Left renal cortex interstitium (tissue), 4 donors: ENCODE data around the gene ZNF335. TPM values are rescaled to one million over a fixed set of nuclear protein-coding genes. Genes with fewer than 3 reads are reported as not detected.

Source experiments
- DNase-seq, 4 donors: peaks; one replicate each; pipeline ENCODE4 v3.0.0-alpha.2; 2013; ENCODE audit warnings: low read depth in 4 of 4, low spot score in 2 of 4, missing footprints in 1 of 4
- polyA plus RNA-seq, 4 donors: library from polyadenylated mRNA; unstranded; fragments of 120-200 nt; gene quantifications; one replicate each; pipeline ENCODE4 v1.2.1, GENCODE V29; 2013; ENCODE audit not compliant: insufficient read length in 4 of 4

The ZNF335 gene
- polyA plus RNA-seq, 4 donors = 10.7 to 21.1 (median 14.2) TPM

DNA sequence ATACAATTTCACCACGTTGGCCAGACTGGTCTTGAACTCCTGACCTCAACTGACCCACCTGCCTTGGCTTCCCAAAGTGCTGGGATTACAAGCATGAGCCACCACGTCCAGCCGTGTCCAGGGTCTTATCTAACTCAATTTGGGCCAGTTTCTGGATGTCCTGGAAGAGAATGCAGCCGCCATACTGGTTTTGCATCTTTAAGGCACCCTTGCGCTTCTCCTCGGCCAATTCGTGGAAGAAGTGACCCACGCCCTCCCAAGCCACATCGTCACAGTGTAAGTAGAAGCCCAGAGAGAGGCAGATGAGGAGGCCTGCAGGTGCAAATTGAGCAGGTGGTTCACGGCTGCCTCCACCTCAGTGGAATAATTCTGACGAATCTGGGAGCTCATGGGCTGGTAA, 3.7 kb upstream of the ZNF335 start:
- DNase-seq = no peak

DNA sequence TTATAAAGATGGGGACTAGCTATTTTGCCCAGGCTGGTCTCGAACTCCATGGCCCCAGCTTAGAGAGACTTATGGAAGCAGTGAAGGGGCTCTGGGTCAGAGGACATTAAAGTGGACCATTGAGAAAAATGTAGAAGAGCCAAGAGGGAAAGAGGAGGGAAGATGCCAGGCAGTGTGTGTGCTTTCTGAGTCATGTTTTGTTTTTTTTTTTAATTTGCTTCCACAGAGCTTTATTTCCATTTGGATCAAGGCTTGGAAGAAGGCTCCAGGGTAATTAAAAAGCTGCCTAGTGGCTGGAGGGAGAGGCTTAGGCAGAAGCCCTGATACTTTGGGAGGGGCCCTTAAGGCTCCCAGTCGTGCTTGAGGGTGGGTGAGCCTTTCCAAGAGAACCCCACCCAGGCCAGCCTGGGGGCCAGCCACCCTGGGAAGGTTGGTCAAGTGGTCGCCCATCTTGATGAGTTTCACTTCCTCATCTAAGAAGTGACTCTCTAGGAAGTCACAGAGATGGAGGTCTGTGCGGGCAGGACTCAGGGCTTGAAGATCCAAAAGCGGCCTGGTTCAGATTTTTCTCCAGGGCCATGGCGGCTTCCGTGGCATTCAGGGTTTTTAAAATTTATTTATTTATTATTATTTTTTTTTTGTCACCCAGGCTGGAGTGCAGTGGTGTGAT, 3.0 kb upstream of the ZNF335 start:
- DNase-seq = no peak

DNA sequence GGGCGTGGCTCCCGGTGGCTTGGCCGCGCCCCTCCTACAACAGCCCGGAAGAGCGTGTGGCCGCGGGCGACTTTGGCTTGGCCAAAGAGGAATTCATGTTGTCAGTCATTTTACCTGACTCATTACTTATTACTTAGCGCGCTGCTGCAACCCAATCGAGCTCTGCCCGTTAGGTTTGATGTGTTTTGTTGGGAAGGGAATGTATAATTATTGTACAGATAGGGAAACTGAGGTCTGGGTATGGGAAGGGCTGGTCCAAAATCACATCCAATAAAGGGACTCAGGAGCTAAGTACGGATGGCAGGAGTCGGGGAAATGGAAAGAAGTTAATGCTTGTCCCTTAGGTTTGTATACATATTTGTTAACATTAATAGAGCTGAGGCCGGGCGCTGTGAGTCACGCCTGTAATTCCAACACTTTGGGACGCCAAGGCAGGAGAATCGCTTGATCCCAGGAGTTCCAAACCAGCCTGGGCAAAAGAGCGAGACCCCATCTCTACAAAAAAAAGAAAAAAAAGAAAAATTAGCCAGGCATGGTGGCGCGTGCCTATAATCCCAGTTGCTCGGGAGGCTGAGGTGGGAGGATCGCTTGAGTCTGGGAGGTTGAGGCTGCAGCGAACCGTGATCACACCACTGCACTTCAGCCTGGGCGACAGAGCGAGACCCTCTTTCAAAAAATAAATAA, 639 bp upstream of the ZNF335 start:
- DNase-seq = no peak

DNA sequence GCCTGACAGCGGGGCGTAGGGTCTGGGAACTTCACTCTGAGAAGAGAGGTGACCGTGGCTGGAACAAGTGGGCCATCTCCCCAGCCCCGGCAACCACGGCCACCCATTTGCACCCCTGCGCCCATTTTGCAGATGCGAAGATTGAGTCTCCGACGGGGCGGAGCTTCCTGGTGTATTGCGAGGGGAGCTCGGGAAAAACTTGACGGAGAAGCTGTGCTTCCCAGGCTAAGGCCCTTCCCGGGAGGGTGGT, 653 bp downstream of the ZNF335 start:
- no peak for DNase-seq

DNA sequence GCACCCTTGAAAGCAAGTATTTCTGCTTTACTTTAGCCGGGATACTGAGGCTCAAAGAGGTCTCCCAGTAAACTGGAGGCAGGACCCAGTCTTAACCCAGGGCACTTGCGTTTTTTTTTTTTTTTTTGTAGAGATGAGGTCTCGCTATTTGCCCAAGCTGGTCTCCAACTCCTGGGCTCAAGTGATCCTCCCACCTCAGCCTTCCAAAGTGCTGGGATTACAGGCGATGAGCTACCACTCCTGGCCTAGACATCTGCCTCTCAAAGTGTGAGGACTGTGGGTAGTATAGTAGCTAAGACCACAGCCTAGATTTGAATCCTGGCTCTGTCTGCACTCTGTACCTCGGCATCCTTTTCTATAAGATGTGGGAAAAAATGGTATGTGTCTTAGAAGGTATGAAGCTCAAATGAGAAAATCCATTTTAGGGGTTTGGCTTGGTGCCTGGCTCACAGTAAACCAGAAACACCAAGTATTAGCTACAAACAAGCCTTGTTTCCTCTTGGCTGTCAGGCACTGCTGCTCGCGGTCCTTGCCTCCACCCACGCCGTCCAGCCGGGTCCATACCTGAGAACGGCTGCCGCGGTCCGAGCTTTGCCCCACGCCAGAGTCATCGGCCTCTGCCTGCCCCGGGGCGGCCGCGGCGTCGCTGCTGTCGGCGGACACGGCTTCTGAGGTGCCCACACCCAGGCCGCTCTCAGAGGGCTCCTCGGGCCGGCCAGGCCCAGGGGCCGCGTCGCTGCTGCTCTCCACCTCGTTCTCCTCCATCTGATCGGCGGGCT, 1.2 kb downstream of the ZNF335 start:
- peak in 1 of 4 donors; percentile 11 for DNase-seq

DNA sequence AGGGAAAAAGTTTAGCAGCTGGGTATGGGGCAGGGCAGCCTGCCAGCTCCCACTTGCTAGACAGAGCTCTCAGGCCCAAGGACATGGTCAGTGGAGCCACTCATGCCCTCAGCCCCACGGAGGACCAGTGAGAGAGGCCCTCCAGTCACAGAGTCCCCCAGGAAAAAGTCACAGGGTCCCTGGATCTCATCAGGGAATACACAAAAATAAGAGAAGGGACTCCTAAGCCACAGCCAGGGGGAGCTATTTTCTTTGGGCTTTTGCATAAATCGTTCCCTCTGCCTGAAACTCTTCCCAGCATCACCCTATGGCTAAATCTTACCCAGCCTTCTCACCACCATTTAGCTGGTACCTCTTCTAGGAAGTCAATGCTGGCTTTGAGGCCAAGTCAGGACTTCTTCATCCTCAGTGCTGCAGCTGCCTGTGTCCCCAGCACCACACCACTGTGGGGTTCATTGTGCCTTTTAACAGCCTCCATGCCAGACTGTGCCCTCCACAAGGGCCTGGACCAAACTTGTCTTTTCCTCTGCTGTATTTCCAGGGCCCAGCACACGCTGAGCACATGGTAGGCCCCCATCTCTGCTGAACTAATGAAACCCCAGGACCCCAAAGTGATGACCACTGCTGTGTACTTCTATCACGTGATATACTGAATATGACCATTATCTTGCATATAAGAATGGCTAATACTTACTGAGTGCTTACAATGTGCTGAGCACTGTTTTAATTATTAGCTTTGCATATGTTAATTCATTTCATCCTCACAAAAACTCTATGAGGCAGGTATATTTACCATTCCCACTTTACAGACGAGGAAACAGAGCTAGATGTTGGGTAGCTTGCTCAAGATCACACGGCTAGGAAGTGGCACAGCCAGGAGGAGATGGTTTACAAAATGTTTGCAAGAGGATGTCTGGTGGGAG, 2.0 kb downstream of the ZNF335 start:
- peak in 2 of 4 donors; percentile 7 to 20 for DNase-seq

DNA sequence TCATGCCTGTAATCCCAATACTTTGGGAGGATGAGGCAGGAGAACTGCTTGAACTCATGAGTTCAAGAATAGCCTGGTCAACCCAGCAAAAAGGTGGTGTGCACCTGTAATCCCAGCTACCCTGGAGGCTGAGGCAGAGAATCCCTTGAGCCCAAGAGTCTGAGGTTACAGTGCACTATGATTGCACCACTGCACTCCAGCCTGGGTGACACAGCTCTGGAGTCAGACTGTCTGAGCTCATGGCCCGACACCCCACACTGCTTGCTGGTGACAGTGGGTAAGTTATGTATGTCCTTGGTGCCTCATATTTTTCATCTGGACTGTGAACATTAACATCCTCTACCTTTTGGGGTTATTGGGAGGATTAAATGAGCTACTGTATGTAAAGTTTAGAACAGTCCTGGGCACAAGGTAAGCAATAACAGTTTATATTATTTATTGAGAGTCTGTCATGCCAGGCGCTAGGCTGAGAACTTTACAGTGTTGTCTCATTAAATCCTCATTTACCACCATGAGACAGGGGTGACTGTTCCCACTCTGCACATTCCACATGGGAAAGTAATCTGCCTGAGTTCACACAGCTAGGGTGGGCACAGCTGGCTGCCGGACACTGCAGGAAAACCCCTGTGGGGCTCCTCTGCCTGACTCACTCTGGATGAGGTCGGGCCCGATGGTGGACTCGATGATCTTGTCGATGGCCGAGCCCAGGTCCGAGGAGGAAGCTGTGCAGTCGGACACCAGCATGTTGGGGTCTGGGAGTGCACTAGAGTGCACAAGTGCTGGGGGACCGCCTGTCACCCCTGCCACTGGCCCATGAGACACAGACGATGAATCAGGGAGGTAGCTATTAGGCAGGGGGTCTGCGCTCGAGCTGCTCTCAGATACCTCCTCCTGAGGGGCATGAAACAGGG, 2.9 kb downstream of the ZNF335 start:
- no peak for DNase-seq

DNA sequence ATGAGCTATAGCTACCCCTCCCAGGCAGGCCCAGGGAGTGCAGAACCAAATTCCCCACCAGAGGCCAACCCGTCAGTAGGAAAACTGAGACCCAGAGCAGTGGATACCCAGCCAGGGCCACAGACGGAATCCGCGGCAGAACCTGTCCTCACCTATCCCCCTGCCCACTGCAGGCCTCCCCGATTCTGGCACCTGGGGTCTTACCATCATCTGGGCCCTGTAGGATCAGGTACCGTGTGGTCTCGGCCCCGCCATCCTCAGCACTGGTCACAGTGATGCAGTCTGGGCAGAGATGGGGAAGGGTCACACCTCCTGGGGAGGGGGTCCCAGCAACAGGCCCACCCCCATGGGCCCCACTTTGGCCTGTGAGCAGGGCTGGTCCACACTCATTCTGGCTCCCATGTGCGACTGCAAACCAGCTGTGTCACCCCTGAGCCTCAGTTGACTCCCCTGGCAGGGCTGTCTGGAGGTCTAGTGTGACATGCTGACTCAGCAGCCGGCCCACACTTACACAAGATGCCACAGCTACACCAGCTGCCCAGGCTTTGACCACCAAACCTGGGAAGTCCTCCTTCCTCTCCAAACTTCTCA, 3.8 kb downstream of the ZNF335 start:
- no peak for DNase-seq

DNA sequence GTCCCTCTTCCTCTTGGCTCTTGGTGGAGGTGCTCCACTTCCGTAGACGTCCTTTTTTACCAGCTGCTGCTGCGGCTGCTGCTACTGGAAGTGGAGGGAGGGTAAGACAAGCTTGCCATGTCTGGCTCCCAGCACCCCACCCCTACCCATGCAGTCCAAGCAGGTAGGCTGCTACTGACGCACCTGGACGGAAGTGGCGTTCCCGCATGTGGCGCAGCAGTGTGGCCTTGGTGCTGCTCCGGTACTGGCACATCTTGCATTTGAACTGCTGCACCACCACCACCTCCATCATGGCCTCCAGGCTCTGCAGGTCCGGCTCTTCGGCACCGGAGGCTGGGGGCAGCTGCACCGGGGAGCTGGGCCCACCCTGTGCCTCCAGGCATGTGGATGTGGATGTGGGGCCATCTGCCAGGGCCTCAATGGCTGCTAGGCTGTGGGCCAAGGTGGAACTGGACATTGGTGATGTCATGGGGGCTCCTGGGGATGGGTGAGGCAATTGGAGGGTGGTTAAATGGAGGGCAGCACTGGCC, 4.4 kb downstream of the ZNF335 start:
- no peak for DNase-seq

DNA sequence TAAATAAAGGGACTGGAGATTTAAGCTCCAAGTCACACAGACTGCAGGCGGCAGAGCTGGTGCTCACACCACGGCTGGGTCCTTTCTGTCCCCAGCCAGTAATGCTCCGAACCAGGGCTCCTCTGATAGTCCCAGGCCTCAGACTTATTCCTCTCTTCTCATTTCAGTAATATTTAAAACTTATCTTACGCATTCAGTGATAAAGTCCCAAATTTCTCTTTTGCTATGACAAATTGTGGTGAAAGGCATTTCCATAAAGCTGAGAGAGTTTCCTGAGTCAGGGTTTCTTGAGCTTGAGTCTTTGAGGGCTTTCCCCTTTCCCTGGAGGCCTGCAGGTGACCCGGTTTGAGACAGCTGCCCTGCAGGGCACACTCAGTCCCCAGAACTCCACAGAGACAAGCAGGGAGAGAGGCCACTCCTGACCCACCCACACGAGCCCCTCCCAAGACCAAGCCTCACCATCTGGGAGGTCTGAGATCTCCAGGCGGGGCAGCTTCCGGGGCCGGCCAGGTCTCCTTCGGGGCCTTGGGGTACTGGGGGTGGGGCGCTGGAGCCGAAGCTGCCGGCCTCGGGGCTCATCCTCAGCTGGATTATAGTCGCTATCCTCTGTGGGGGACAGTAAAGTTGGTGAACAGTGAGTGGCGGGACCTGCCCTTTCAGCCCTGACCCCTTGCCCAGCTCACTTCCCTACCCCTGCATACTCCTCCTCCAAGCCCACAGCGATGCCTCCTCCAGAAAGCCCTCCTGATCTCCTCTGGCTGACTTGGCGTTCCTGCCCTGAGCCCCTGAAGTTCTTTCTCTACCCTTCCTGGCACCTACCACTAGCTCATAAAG, 6.6 kb downstream of the ZNF335 start:
- DNase-seq = no peak

DNA sequence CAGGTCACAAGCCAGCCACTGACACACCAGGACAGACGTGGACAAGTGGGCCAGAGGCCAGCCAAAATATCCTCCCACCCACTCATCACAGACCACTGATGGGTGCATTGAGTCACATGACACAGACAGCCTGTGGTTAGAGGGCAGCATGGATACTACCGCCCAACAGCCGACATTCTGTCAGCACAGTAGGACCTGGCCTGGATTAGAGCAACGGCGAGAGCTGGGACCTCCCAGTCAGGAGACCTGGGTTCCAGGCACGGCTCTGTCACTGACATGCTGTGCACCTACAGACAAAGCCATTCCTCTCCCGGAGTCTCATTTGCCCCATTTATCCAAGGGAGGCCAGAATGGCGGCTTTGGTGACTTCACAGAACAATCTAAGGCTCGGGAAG, 8.0 kb downstream of the ZNF335 start:
- DNase-seq = no peak

DNA sequence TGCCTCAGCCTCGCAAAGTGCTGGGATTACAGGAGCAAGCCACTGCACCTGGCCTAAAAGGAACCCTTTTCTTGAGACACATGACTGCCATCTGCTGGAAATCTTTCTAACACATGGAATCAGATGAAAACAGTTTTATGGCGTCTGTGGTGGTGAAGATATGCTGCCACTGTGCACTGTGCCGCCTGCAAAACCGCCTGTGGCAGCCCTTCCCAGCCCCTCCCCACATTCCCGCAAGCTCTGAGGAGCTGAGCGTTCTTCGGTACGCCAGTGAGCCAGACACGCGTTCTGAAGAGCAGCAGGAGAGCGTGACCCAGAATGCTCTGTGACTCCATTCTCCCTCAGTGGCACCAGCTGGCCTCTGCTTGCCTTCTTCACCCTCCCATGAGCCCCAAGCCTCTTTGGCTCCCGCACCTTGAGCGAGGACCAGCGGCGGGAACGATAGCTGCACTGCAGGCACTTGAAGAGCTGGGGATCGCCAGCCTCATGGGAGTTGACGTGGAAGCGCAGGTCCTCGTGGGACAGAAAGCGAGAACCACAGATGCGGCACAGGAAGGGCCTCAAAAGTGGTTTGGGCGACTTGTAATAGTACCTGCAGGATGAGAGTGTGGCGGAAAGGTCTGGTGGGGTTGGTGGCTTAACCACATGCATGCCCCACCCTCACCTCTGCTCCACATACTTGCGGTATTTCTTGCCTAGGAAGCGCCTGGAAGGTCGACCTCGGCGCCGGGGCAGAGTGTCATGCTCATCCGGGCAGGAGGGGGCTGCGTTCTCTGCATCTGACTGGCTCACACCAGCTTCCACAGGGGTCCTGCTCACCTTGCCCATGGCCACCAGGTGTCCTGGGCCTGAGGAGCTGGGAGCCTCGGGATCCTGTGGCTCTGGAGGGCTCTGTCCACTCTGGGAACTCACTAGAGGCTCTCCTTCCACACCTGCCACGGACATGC, 8.7 kb downstream of the ZNF335 start:
- peak in 2 of 4 donors; percentile 13 to 27 for DNase-seq

DNA sequence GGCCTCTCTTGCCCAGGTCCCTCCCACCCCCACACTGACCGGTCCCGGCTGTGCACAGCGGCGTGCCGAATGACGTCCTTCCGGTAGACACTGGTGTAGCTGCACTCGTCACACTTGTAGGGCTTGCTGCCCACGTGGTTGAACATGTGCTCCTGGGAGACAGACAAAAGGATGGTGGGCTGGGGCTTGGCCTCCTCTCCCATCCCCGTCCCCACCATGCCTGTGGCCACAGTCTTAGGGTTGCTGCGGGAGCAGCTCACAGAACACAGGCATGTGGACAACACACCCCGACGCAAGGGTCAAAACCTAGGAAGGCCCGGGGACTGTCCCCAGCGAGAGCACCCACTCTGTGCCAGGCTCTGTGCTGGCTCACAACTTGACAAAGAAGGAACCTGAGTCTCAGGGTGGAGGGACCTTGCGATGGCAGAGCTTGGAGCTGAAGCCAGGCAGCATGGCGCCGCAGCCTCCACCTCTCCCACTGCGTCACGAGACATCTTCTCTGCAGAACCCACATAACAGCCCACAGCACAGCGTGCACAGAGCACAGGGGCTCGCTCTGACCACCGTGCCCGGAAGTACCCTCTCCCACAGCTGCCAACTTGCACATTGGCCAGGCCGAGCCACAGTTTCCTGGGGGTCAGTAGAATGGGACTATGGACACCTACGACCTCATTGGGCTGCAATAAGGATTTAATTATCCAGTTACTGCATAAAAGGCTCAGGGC, 9.8 kb downstream of the ZNF335 start:
- no peak for DNase-seq

DNA sequence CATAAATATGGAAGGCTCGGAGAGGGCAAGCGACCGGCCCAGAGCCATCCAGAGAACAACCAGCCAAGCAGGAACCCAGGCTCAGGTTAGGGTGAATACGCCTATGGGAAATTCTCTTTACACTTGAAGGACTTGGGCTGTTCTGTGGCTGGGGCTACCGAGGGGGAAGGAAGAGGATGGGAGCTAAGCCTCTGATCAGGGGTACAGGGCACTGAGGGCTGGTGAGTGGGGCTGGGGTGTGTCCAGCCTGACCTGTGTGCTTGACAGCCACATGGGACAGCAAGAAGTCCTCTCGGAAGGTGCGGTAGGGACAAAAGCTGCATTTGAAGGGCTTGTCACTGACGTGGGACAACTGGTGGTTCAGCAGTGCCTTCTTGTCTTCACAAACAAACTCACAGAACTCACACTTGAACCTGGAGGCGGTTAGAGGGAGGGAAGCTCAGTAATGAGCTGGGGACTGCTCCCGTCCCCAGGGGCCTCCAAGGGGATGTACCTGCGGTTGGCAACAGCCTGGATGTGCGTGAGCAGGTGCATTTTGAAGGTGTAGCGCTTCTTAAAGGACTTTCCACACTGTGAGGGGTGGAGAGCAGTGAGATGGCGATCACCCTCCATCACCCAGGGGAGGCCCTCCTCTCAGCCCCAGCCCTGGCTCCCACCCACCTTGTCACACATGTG, 11.9 kb downstream of the ZNF335 start:
- no peak for DNase-seq

DNA sequence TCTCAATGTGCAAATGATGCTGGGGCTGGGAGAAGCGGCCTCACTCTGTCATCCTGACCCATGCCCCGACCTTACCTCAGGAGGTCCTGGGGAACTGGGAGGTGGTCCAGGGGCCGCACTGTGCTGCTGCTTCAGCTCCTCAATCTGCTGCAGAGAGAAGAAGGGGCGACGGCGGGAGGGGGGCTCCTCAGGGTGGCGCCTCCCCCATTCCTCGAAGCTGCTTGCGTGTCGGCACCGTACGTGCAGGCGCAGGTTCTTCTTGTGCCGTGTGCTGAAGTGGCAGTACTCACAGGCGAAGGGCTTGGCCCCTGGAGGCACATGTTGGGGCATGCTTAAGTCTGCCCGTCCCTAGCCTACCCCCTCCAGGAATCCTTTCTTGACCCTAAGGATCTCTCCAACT, 12.9 kb downstream of the ZNF335 start:
- no peak for DNase-seq

DNA sequence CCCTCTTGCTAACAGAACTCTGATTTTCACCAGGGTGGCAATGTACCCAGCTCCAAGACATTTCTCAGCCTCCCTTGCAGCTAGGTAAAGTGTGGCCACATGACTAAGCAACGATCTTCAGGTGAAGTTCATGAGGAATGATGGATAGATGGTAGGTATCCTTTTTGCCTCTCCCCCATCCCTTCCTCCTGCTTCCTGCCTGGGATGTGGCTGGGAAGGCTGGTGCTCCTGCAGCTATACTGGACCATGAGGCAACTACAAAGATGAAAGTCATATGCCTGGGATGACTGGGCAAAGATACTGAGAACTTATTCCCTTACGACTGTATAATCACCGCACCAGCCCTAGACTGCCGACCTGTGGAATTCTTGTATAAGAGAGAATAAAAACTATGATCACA, 13.4 kb downstream of the ZNF335 start:
- DNase-seq = no peak
